DMS153 treated with DMSO at 0.1 percent for 48 hours (cell line): ENCODE data around the gene ACOT4.
"Not testable (repeated sequence)": the region's sequence is repeated elsewhere in the genome, so short reads cannot be mapped to it uniquely, and the experiment has no call there.

Experiments
- DNase-seq: peaks from one replicate; lab custom pipeline; 2025; ENCODE audit not compliant: unreplicated experiment; lab: John Stamatoyannopoulos, UW

Gene ACOT4

DNA sequence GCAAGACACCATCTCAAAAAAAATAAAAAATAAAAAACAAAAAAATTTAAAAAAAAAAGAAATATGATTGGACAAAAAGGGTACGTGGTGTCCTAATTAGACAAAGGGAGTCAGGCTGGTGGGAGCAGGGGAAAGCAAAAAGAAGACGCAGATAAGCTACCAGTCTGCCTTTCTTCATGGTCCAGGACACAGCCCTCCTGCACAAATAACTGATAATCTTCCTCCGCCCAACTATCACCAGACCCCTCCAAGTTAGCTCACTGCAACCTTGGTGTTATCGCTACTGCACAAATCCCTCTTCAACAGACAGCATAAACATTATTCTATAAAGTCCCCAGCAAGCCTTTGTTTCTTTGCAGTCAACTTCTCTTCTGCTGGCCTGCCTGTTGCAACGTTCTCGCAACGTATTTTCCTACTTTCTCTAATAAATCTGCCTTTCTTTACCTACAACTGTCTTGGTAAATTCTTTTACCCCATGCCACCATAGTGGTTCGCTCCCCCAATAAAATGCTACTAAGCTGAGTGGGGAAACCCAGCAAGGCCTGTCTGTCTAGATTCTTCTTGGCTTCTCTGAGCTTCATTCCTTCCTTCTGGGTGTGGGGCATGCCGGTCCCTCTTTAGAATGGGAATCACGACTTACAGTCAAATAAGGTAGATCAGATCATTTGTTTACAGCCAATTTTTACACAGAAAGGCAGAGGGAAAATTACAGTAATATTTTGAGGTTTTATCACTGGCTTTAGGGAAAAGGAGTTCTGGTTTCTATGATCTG, 38.5 kb downstream of the ACOT4 start:
- no peak for DNase-seq

DNA sequence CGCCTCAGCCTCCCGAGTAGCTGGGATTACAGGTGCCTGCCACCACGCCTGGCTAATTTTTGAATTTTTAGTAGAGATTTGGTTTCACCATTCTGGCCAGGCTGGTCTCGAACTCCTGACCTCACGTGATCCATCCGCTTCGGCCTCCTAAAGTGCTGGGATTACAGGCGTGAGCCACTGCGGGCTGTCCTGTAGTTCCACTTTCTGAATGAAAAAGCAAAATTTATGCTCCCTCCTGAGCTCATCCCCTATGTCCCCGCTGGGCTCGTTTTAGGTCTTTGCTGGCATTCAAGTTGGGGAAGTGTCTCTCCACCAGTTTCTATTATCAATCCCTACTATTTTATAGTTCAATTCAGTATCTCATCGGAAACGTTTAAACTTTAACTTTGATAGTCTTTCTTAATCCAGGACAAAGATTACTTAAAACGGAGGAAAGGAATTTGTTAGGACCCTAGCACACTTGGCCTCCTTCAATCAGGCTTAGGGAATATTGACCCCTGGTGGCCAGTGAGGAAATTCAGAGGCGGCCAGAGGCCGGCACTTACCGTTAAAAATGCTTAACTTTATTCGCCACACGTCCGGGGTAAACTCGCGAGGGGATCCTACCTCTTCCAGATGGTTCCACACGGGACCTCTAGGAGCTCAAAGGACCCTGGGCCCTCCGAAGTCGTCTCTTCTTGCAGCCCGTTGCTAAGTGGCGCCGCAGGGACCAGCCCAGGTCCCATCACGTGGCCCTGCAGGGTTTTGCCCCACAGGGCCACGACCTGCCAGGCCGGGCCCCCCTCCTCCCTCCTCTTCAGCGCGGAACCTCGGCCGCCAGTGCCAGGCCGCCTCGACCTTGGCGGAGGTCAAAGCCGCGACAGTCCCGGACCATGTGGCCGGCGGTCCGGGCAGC, 41.7 kb downstream of the ACOT4 start:
- DNase-seq = peak; percentile 23

DNA sequence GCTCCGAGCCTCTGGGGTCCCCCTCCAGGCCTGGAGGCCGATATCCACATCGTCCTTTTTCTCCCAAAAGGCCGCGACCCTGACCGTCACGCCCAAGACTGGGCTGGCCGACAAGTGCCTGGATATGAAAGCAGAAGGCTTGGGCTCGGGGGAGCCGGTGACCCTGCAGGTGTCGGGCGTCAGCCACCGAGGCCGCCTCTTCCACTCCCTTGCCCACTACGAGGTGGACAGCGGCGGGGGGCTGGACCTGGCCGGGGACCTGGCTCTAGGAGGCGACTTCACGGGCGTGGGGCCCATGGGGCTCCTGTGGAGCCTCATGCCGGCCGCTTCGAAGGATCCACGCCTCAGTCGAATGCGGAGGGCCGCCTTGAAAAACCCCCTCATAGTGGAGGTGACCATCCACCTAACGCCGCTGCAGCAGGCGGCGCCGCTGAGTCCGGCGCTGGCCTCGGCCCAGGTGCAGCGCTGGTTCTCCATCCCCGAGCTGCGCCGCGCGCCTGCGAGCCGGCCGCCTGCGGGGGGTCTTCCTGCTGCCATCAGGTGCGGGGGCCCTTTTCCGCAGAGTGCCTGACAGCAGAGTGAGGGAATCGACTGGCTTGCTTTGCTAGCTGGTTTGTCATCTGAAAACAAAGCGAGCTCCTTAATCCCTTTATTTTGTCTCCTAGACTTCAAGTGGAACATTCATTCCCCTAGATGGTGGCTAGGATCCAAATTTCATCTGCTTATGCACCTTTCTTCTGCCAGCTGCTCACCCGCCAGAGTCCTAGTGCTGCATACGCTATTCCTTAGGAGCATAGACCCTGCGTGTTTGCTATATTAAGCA, 42.5 kb downstream of the ACOT4 start:
- DNase-seq = peak; percentile 10

DNA sequence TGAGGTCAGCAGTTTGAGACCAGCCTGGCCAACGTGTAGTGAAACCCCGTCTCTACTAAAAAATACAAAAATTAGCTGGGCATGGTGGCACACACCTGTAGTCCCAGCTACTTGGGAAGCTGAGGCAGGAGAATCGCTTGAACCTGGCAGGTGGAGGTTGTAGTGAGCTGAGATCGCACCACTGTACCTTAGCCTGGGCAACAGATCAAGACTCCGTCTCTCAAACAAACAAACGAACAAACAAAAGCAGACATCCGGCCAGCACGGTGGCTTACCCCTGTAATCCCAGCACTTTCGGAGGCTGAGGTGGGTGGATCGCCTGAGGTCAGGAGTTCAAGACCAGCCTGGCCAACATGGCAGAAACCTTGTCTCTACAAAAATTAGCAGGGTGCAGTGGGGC, 44.7 kb downstream of the ACOT4 start:
- not testable (repeated sequence) for DNase-seq

DNA sequence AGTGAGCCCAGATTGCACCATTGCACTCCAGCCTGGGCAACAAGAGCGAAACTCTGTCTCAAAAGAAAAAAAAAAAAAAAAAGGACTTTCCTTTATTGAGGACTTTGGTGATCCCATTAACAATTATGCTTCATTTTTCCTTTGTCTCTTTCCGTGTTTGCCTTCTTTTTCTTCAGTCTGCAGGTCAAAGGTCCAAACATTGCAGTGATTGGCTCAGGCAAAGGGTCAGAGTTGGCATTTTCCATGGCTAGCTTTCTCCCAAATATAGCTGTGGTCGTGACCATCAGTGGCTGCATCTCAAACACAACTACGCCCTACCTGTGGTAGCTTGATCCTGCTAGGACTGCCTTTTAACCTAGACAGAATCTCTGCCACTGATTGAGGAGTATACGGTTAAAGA, 46.2 kb downstream of the ACOT4 start:
- DNase-seq = no peak

DNA sequence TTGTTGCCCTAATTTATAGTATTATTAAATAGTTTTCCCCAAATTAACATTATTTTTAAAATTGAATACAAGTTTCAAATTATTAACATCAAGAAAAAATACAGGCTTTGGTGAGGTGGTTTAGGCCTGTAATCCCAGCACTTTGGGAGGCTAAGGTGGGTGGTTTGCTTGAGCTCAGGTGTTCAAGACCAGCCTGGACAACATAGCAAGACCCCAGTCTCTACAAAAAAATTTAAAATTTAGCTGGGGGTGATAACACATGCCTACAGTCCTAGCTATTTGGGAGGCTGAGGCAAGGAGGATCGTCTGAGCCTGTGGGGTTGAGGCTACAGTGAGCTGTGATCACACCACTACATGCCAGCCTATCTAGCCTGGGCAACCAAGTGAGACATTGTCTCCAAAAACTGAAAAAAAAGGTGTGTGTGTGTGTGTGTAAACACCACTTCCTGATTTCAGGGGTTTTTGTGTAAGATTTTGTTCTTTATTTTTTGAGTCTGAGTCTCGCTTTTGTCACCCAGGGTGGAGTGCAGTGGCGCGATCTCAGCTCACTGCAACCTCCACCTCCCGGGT, 49.2 kb downstream of the ACOT4 start:
- no peak for DNase-seq

DNA sequence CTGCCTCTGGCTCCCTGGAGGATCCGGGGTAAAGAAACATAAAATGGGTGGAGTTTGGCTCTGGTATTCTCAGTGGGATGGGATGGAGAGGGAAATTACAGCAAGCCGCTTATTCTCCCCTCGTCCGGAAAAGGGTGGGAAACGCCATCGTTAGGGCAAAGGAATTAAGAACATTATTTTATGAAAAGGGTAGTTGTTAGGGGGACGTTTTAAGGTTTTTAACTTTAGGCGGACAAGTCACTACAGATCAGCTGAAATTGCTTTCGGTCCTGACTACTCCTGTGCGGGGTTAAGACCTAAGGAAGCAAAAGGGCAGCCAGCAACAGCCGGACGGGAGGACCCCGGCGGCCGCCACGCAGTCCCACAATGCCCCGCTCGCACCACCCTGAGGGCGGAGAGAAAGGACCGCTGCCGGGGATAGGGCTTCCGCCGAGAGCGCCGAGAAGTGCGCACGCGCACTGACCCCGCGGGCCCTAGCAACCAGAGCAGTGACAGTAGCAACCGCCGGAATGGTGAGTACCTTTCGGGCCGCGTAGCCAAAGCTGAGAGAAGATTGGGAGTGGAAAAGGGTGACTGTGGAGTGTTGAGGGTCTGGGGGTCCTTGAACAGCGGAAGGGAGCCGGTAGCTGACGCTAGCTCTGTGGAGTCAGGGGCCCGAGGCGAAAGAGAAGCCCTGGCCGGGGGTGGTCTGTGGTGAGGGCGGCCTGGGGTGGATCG, 53.0 kb downstream of the ACOT4 start, which contains the start of gene DNAL1:
TSS of gene DNAL1 (plus strand) at position 456 of the 717 bp plus-strand sequence. CDS start at position 510, 54 bp downstream.
- peak; percentile 82 for DNase-seq

DNA sequence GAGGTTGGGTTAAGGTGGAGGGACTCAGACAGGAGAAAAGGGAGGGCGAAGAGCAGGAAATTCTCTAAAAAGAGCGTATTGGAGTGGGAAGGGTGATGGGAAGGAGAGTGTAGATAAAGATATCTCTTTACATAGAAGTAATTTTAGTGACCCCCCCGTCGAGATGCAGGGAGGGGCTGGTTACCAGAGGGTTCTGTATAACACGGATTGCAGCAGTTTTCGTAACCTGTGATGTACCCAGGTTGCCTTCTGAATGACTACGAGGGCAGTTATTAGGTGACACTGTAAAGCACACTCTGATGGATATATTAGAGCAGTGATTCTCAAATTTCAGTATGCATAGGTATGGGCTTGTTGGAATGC, 53.6 kb downstream of the ACOT4 start:
- no peak for DNase-seq
